ENCODE measurements around the gene CAMTA1. TPM values are rescaled to one million over a fixed set of nuclear protein-coding genes. Genes with fewer than 3 reads are reported as not detected.

Gene CAMTA1
- total RNA-seq, 1 donor from 2014 or later = 109 TPM

DNA sequence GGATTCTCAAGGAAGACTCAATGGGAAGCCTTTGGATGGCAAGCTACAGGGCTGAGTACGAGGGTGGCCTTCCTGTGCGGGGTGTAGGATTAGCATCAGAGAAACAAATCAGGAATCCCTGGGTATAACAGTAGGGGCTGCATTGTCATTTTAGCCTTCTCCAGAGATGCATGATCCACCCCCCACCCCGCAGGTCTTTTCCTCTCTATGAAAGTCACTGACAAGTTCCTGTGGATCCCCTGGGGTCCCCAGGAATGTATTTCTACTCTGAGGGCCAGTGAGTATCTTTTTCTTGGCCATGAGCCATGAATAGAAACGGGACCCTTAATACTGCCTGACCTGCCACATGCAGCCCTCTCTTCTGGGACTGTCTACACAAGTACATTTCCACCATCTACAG, 512.9 kb downstream of the CAMTA1 start:
- no peak for DNase-seq (ENCODE audit: low read depth, low spot score)
- peaks cover 15% of the 10 kb centered on the region for H3K27me3 Mint-ChIP-seq (ENCODE audit: low read depth)
- peaks cover 4% of the 10 kb centered on the region for H3K36me3 Mint-ChIP-seq (ENCODE audit: low read depth)
- H3K4me1 Mint-ChIP-seq = peaks cover 30% of the 10 kb centered on the region
- H3K4me3 Mint-ChIP-seq = no peak overlapping the region
- H3K9me3 Mint-ChIP-seq = peaks cover 8% of the 10 kb centered on the region
- TF ChIP-seq, protein P1, sequence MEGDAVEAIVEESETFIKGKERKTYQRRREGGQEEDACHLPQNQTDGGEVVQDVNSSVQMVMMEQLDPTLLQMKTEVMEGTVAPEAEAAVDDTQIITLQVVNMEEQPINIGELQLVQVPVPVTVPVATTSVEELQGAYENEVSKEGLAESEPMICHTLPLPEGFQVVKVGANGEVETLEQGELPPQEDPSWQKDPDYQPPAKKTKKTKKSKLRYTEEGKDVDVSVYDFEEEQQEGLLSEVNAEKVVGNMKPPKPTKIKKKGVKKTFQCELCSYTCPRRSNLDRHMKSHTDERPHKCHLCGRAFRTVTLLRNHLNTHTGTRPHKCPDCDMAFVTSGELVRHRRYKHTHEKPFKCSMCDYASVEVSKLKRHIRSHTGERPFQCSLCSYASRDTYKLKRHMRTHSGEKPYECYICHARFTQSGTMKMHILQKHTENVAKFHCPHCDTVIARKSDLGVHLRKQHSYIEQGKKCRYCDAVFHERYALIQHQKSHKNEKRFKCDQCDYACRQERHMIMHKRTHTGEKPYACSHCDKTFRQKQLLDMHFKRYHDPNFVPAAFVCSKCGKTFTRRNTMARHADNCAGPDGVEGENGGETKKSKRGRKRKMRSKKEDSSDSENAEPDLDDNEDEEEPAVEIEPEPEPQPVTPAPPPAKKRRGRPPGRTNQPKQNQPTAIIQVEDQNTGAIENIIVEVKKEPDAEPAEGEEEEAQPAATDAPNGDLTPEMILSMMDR (conservative IDR thresholded peaks at IDR 0.05) = no peak
- no peak overlapping the region for H3K27ac Mint-ChIP-seq (ENCODE audit: unreplicated experiment)

DNA sequence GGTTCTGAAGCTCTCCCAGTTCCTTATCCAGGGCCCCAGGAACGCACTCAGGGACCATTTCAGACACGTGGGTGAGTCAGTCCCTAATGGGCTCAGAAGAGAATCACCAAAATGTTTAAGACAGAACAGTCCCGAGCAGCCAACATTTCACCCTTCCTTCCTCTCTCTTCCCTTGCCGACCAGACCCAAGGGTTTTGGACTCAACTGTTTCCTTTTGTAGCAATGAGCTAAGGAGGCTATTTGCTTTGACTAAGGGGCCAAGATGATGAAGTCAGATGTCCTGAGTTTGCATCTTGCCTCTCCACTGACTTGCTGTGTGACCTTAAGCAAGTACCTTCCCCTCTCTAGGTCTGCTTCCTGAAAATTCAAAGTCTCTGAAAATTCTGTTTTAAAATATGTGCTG, 513.5 kb downstream of the CAMTA1 start:
- Mint-ChIP-seq H3K27ac (ENCODE audit: unreplicated experiment) (no peak overlapping the region), H3K4me1 (peaks cover 35% of the 10 kb centered on the region), H3K4me3 (no peak overlapping the region), H3K9me3 (peaks cover 8% of the 10 kb centered on the region), H3K36me3 (ENCODE audit: low read depth) (peaks cover 4% of the 10 kb centered on the region), H3K27me3 (ENCODE audit: low read depth) (peaks cover 11% of the 10 kb centered on the region)
- no peak for DNase-seq (ENCODE audit: low read depth, low spot score)
- TF ChIP-seq, protein P1 (conservative IDR thresholded peaks at IDR 0.05) = no peak

DNA sequence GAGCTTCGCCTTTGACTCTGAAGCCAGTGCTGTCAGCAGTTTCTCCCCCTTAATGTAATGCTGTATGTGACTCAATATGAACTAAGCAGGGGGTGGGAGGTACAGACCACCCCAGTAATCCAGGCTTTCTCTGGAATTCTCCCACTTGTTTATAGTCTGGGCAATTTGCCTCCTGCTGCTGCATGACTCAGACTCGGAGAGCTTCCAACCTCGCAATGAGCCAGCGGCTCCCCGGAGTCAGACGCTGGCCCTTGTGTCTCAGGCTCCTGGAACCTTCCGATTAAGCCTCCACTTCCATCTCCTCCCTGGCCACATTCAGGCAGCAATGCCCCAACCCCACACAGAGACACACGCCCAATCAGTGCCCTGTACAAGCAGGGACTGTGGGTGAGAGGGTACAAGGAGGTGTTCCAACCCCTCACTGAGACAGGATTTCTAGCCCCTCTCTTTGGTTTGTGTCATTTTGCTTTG, 514.1 kb downstream of the CAMTA1 start:
- Mint-ChIP-seq H3K27me3 (ENCODE audit: low read depth) (peaks cover 11% of the 10 kb centered on the region), H3K4me3 (no peak overlapping the region), H3K36me3 (ENCODE audit: low read depth) (peaks cover 4% of the 10 kb centered on the region), H3K4me1 (peaks cover 39% of the 10 kb centered on the region), H3K9me3 (peaks cover 8% of the 10 kb centered on the region), H3K27ac (ENCODE audit: unreplicated experiment) (no peak overlapping the region)
- TF ChIP-seq, protein P1 (conservative IDR thresholded peaks at IDR 0.05) = no peak
- DNase-seq (ENCODE audit: low read depth, low spot score) = no peak

DNA sequence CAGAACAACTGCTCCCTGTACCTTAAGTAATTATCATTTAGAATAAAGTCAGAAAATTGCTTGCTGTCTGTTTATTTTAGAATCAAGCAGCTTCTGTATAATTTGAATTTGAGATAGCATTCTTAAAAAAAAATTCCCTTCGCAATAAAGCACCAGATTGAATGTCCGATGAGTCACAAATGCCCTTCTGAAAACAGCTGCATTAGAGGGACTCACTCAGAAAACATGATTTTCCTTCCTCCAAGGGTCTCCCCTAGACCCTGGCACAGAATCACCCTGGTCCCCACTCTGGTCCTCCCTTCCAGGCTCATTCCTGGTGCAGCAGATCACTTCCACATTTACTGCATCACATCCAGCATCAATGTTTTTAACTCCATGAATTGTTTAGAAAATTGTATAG, 514.7 kb downstream of the CAMTA1 start:
- Mint-ChIP-seq H3K36me3 (ENCODE audit: low read depth) (peaks cover 4% of the 10 kb centered on the region), H3K27ac (ENCODE audit: unreplicated experiment) (no peak overlapping the region), H3K4me1 (peaks cover 39% of the 10 kb centered on the region), H3K9me3 (peaks cover 8% of the 10 kb centered on the region), H3K27me3 (ENCODE audit: low read depth) (peaks cover 11% of the 10 kb centered on the region), H3K4me3 (no peak overlapping the region)
- no peak for DNase-seq (ENCODE audit: low read depth, low spot score)
- TF ChIP-seq, protein P1 (conservative IDR thresholded peaks at IDR 0.05) = no peak

DNA sequence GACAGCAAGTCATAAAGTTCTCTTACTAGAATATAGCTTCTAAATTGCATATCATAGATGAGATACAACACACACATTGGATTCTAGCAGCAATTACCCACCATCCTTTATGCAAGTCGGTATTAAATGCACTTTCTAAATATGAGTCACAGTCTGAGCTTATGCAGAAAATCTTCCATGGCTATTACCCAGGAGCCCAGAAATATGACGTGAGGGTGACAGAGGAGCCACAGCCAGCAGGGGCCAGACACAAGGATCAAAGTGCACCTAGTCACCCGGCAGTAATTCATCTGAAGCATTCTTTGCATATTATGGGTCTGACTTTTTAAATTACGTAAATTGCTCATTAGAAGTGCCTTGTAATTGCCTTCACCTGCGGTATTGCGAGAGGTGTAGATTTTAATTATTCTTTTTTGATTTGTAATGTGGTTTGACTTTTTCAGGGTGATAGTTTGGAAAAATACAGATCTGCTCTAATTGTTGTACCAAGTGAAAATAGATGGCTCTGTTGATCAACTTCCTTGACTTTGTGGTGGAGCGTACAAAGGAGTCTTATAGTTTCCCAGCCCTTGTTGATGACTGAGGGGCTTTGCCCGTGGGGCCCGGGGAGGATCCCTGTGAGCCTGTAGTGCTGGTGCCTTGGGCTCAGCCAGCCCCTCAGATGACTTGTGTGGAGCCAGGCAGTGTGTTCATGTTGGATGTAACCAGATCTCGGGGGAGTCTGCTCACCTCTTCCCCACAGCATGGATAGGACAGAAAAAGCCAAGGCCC, 515.8 kb downstream of the CAMTA1 start:
- TF ChIP-seq, protein P1 (conservative IDR thresholded peaks at IDR 0.05) = no peak
- Mint-ChIP-seq H3K27me3 (ENCODE audit: low read depth) (peaks cover 11% of the 10 kb centered on the region), H3K4me3 (no peak overlapping the region), H3K4me1 (peaks cover 39% of the 10 kb centered on the region), H3K9me3 (peaks cover 10% of the 10 kb centered on the region), H3K36me3 (ENCODE audit: low read depth) (peaks cover 7% of the 10 kb centered on the region), H3K27ac (ENCODE audit: unreplicated experiment) (no peak overlapping the region)
- DNase-seq (ENCODE audit: low read depth, low spot score) = no peak

All from neural crest cell (in vitro differentiated cells).